GM18873 (cell line): ENCODE measurements around the gene HEPACAM.

Source experiments
- ATAC-seq: cut with Tn5 transposase; IDR thresholded peaks from one replicate; pipeline ENCODE4 v1.9.1; 2021; ENCODE audit warnings: mild to moderate bottlenecking, moderate library complexity, moderate number of reproducible peaks; ENCODE audit not compliant: unreplicated experiment, low FRiP score

Gene HEPACAM

GRCh38 chr11:124902616-124903015, 33.2 kb downstream of the HEPACAM start:
- no peak for ATAC-seq

- ATAC-seq = no peak
Measured at GRCh38 chr11:124900464-124900863, 35.4 kb downstream of the HEPACAM start.

GRCh38 chr11:124899383-124900145, 36.3 kb downstream of the HEPACAM start:
- no peak for ATAC-seq

GRCh38 chr11:124898711-124899110, 37.1 kb downstream of the HEPACAM start:
- ATAC-seq = no peak

GRCh38 chr11:124898263-124898680, 37.6 kb downstream of the HEPACAM start:
- no peak for ATAC-seq

GRCh38 chr11:124897674-124898262, 38.1 kb downstream of the HEPACAM start, which contains the start of gene ROBO4:
Gene ROBO4 (minus strand): TSS chr11:124897865. CDS start chr11:124897795, 70 bp downstream.
- ATAC-seq = no peak

GRCh38 chr11:124896821-124897391, 38.9 kb downstream of the HEPACAM start:
- no peak for ATAC-seq

GRCh38 chr11:124896071-124896750, 39.6 kb downstream of the HEPACAM start:
- no peak for ATAC-seq

GRCh38 chr11:124895471-124895971, 40.3 kb downstream of the HEPACAM start:
- ATAC-seq = no peak

GRCh38 chr11:124894606-124895430, 41.0 kb downstream of the HEPACAM start:
- ATAC-seq = no peak

GRCh38 chr11:124893781-124894401, 42.0 kb downstream of the HEPACAM start:
- ATAC-seq = no peak

GRCh38 chr11:124892750-124893454, 42.9 kb downstream of the HEPACAM start:
- ATAC-seq = no peak

- ATAC-seq = no peak
Measured at GRCh38 chr11:124892146-124892545, 43.7 kb downstream of the HEPACAM start.

- no peak for ATAC-seq
Measured at GRCh38 chr11:124891373-124891861, 44.4 kb downstream of the HEPACAM start.

- no peak for ATAC-seq
Measured at GRCh38 chr11:124890683-124891372, 45.0 kb downstream of the HEPACAM start.

- no peak for ATAC-seq
Measured at GRCh38 chr11:124890151-124890550, 45.7 kb downstream of the HEPACAM start.

GRCh38 chr11:124889191-124890091, 46.4 kb downstream of the HEPACAM start:
- ATAC-seq = no peak
